Activated T-cell treated with anti-CD3 and anti-CD28 coated beads, Interleukin-2, amount 50 U/mL, for 24 hours (primary cell): ENCODE measurements around the gene TJP1.
"Not testable (repeated sequence)": the region's sequence is repeated elsewhere in the genome, so short reads cannot be mapped to it uniquely, and the experiment has no call there.

Source experiments
- DNase-seq: peaks from one replicate; pipeline ENCODE4 v3.0.0-alpha.2; 2020
- H3K27ac Mint-ChIP-seq: 2 replicates; pipeline ENCODE4 v1.8.0; 2020; ENCODE audit warnings: mild to moderate bottlenecking, mixed read lengths
- H3K27me3 Mint-ChIP-seq: 2 replicates; pipeline ENCODE4 v1.8.0; 2020; ENCODE audit warnings: mixed read lengths
- H3K36me3 Mint-ChIP-seq: 2 replicates; pipeline ENCODE4 v1.8.0; 2020; ENCODE audit warnings: low read depth, mixed read lengths
- H3K4me1 Mint-ChIP-seq: 2 replicates; pipeline ENCODE4 v1.8.0; 2020; ENCODE audit warnings: low read depth, mixed read lengths
- H3K4me3 Mint-ChIP-seq: 2 replicates; pipeline ENCODE4 v1.8.0; 2020; ENCODE audit warnings: mild to moderate bottlenecking, moderate library complexity, mixed read lengths
- H3K9me3 Mint-ChIP-seq: 2 replicates; pipeline ENCODE4 v1.8.0; 2020; ENCODE audit warnings: mixed read lengths

TJP1 gene

GRCh38 chr15:29792426-29793159 is 29.7 kb downstream of the TJP1 start:
- no peaks in the 10 kb centered on the region for H3K4me1 Mint-ChIP-seq
- no peak for DNase-seq
- no peak overlapping the region for H3K4me3 Mint-ChIP-seq
- H3K36me3 Mint-ChIP-seq = no peaks in the 10 kb centered on the region
- no peak overlapping the region for H3K27ac Mint-ChIP-seq
- H3K27me3 Mint-ChIP-seq = peaks cover 58% of the 10 kb centered on the region
- H3K9me3 Mint-ChIP-seq = no peaks in the 10 kb centered on the region

- H3K4me3 Mint-ChIP-seq = no peak overlapping the region
- H3K27me3 Mint-ChIP-seq = peaks cover 45% of the 10 kb centered on the region
- H3K27ac Mint-ChIP-seq = no peak overlapping the region
- no peak for DNase-seq
- no peaks in the 10 kb centered on the region for H3K9me3 Mint-ChIP-seq
- no peaks in the 10 kb centered on the region for H3K4me1 Mint-ChIP-seq
- H3K36me3 Mint-ChIP-seq = no peaks in the 10 kb centered on the region
Measured at GRCh38 chr15:29790607-29791006, 31.7 kb downstream of the TJP1 start.

- peaks cover 43% of the 10 kb centered on the region for H3K27me3 Mint-ChIP-seq
Measured at GRCh38 chr15:29789871-29790270, 32.4 kb downstream of the TJP1 start.

GRCh38 chr15:29788433-29789034 is 33.7 kb downstream of the TJP1 start:
- H3K4me1 Mint-ChIP-seq = no peaks in the 10 kb centered on the region
- no peak overlapping the region for H3K4me3 Mint-ChIP-seq
- H3K36me3 Mint-ChIP-seq = no peaks in the 10 kb centered on the region
- H3K27me3 Mint-ChIP-seq = peaks cover 30% of the 10 kb centered on the region
- no peak overlapping the region for H3K27ac Mint-ChIP-seq
- H3K9me3 Mint-ChIP-seq = no peaks in the 10 kb centered on the region
- no peak for DNase-seq

More at GRCh38 chr15:29789871-29790270, 32.4 kb downstream of the TJP1 start:
- Mint-ChIP-seq H3K27ac (no peak overlapping the region), H3K9me3 (no peaks in the 10 kb centered on the region), H3K4me3 (no peak overlapping the region), H3K4me1 (no peaks in the 10 kb centered on the region), H3K36me3 (no peaks in the 10 kb centered on the region)
- no peak for DNase-seq

- H3K4me3 Mint-ChIP-seq = no peak overlapping the region
- no peak for DNase-seq
- no peaks in the 10 kb centered on the region for H3K36me3 Mint-ChIP-seq
- H3K27me3 Mint-ChIP-seq = peaks cover 28% of the 10 kb centered on the region
- H3K9me3 Mint-ChIP-seq = no peaks in the 10 kb centered on the region
- H3K27ac Mint-ChIP-seq = no peak overlapping the region
- no peaks in the 10 kb centered on the region for H3K4me1 Mint-ChIP-seq
Measured at GRCh38 chr15:29787767-29788166, 34.5 kb downstream of the TJP1 start.

GRCh38 chr15:29785642-29786041 is 36.6 kb downstream of the TJP1 start:
- peaks cover 28% of the 10 kb centered on the region for H3K27me3 Mint-ChIP-seq
- H3K9me3 Mint-ChIP-seq = no peaks in the 10 kb centered on the region
- no peak overlapping the region for H3K4me3 Mint-ChIP-seq
- H3K27ac Mint-ChIP-seq = no peak overlapping the region
- H3K4me1 Mint-ChIP-seq = no peaks in the 10 kb centered on the region
- no peak for DNase-seq
- H3K36me3 Mint-ChIP-seq = no peaks in the 10 kb centered on the region

GRCh38 chr15:29785136-29785535 is 37.1 kb downstream of the TJP1 start:
- Mint-ChIP-seq H3K36me3 (no peaks in the 10 kb centered on the region), H3K4me1 (no peaks in the 10 kb centered on the region), H3K27me3 (peaks cover 29% of the 10 kb centered on the region), H3K27ac (no peak overlapping the region), H3K9me3 (no peaks in the 10 kb centered on the region), H3K4me3 (no peak overlapping the region)
- DNase-seq = no peak

GRCh38 chr15:29784413-29784812 is 37.9 kb downstream of the TJP1 start:
- H3K9me3 Mint-ChIP-seq = no peaks in the 10 kb centered on the region
- no peak overlapping the region for H3K4me3 Mint-ChIP-seq
- H3K4me1 Mint-ChIP-seq = no peaks in the 10 kb centered on the region
- H3K27ac Mint-ChIP-seq = no peak overlapping the region
- H3K27me3 Mint-ChIP-seq = peaks cover 36% of the 10 kb centered on the region
- DNase-seq = no peak
- H3K36me3 Mint-ChIP-seq = no peaks in the 10 kb centered on the region

- not testable (repeated sequence) for H3K4me1 Mint-ChIP-seq
Measured at GRCh38 chr15:29782816-29783215, 39.5 kb downstream of the TJP1 start.

GRCh38 chr15:29778382-29778781 is 43.9 kb downstream of the TJP1 start:
- H3K9me3 Mint-ChIP-seq = no peaks in the 10 kb centered on the region
- no peaks in the 10 kb centered on the region for H3K36me3 Mint-ChIP-seq
- no peak overlapping the region for H3K4me3 Mint-ChIP-seq
- peaks cover 63% of the 10 kb centered on the region for H3K27me3 Mint-ChIP-seq
- no peaks in the 10 kb centered on the region for H3K4me1 Mint-ChIP-seq
- no peak for DNase-seq
- no peak overlapping the region for H3K27ac Mint-ChIP-seq

More at GRCh38 chr15:29782816-29783215, 39.5 kb downstream of the TJP1 start:
- not testable (repeated sequence) for H3K27ac Mint-ChIP-seq, H3K9me3 Mint-ChIP-seq, H3K36me3 Mint-ChIP-seq, DNase-seq, H3K4me3 Mint-ChIP-seq
- H3K27me3 Mint-ChIP-seq = peaks cover 46% of the 10 kb centered on the region

- H3K4me3 Mint-ChIP-seq = no peak overlapping the region
- DNase-seq = no peak
- no peak overlapping the region for H3K27ac Mint-ChIP-seq
- H3K9me3 Mint-ChIP-seq = no peaks in the 10 kb centered on the region
- peaks cover 65% of the 10 kb centered on the region for H3K27me3 Mint-ChIP-seq
- H3K4me1 Mint-ChIP-seq = no peaks in the 10 kb centered on the region
- H3K36me3 Mint-ChIP-seq = no peaks in the 10 kb centered on the region
Measured at GRCh38 chr15:29776859-29777258, 45.4 kb downstream of the TJP1 start.

GRCh38 chr15:29774900-29775299 is 47.4 kb downstream of the TJP1 start:
- Mint-ChIP-seq H3K27me3 (peaks cover 49% of the 10 kb centered on the region), H3K27ac (no peak overlapping the region), H3K4me3 (no peak overlapping the region), H3K9me3 (no peaks in the 10 kb centered on the region), H3K36me3 (no peaks in the 10 kb centered on the region), H3K4me1 (no peaks in the 10 kb centered on the region)
- no peak for DNase-seq

GRCh38 chr15:29773816-29774215 is 48.5 kb downstream of the TJP1 start:
- no peak overlapping the region for H3K27ac Mint-ChIP-seq
- no peak overlapping the region for H3K4me3 Mint-ChIP-seq
- no peaks in the 10 kb centered on the region for H3K9me3 Mint-ChIP-seq

GRCh38 chr15:29773000-29773399 is 49.3 kb downstream of the TJP1 start:
- H3K4me3 Mint-ChIP-seq = no peak overlapping the region
- H3K9me3 Mint-ChIP-seq = no peaks in the 10 kb centered on the region
- H3K27ac Mint-ChIP-seq = no peak overlapping the region
- no peaks in the 10 kb centered on the region for H3K36me3 Mint-ChIP-seq
- no peak for DNase-seq
- peaks cover 35% of the 10 kb centered on the region for H3K27me3 Mint-ChIP-seq
- no peaks in the 10 kb centered on the region for H3K4me1 Mint-ChIP-seq

More at GRCh38 chr15:29773816-29774215, 48.5 kb downstream of the TJP1 start:
- no peak for DNase-seq
- H3K27me3 Mint-ChIP-seq = peaks cover 39% of the 10 kb centered on the region
- H3K4me1 Mint-ChIP-seq = no peaks in the 10 kb centered on the region
- H3K36me3 Mint-ChIP-seq = no peaks in the 10 kb centered on the region

- no peak overlapping the region for H3K27ac Mint-ChIP-seq
- H3K9me3 Mint-ChIP-seq = no peaks in the 10 kb centered on the region
- peaks cover 43% of the 10 kb centered on the region for H3K27me3 Mint-ChIP-seq
- no peaks in the 10 kb centered on the region for H3K36me3 Mint-ChIP-seq
- H3K4me1 Mint-ChIP-seq = no peaks in the 10 kb centered on the region
- no peak for DNase-seq
- no peak overlapping the region for H3K4me3 Mint-ChIP-seq
Measured at GRCh38 chr15:29770796-29771195, 51.5 kb downstream of the TJP1 start.
